H1 (cell line): Measurements from ENCODE around the gene PLCB1. TPM values are rescaled to one million over a fixed set of nuclear protein-coding genes. Genes with fewer than 3 reads are reported as not detected.

Experiments used
- ASH2L ChIP-seq: fragments of 200-600, 300-600 bp; sonication (generic); IDR thresholded peaks from one replicate; pipeline ENCODE4 v1.7.1; 2017; ENCODE audit warnings: low read length
- CHD7 ChIP-seq: fragments of 300-600 bp; sonication (generic); IDR thresholded peaks from 2 replicates; pipeline ENCODE4 v1.7.1; 2012; ENCODE audit warnings: low read length, moderate library complexity, mild to moderate bottlenecking, inconsistent platforms; ENCODE audit not compliant: insufficient replicate concordance
- RFX5 ChIP-seq: IDR thresholded peaks from 2 replicates; pipeline ENCODE4 v1.6.1; 2011; ENCODE audit warnings: low read depth, low read length, improper control_type of control experiment, borderline replicate concordance
- TEAD4 ChIP-seq: IDR thresholded peaks from 2 replicates; pipeline ENCODE4 v1.6.1; 2012; ENCODE audit warnings: low read depth, low read length, inconsistent platforms, mixed read lengths
- polyA plus RNA-seq, 7 experiments: library from polyadenylated mRNA; depleted of rRNA in 3 of 7; stranded (reverse) in 5 of 7; unstranded in 2 of 7; fragments of >200 nt in 5 of 7; fragments of 200-250 nt in 2 of 7; gene quantifications; 1 replicate in 5 of 7; 2 replicates in 1 of 7; 4 replicates in 1 of 7; pipeline versions ENCODE4 v1.2.1 to v1.2.3, GENCODE V29; 2011 to 2013; ENCODE audit warnings: missing spikeins in 2 of 7, mixed read lengths in 2 of 7
- total RNA-seq: library from RNA; stranded (reverse); fragmentation: NEBNext Ultra II Directional; extraction: Animal tissue kit (Norgen Biotek cat#: 25700); gene quantifications from 2 replicates; pipeline ENCODE4 v1.2.1, GENCODE V29; 2021
- TF ChIP-seq, protein P1 (sequence below): IDR thresholded peaks from 2 replicates; pipeline ENCODE4 v1.6.1; 2011; ENCODE audit warnings: low read depth, mild to moderate bottlenecking, low read length; ENCODE audit not compliant: insufficient read depth

Gene PLCB1
- total and polyA plus RNA-seq, 2 of the 8 experiments (the other 6 are each of a cell fraction or from before 2014, with no cell fraction given), result 2.6 to 9.1 TPM

GRCh38 chr20:8208226-8208625, 76.2 kb downstream of the PLCB1 start (continued):
- TF ChIP-seq CHD7 (no peak), ASH2L (no peak), RFX5 (no peak), TEAD4 (no peak)
- TF ChIP-seq, protein P1, sequence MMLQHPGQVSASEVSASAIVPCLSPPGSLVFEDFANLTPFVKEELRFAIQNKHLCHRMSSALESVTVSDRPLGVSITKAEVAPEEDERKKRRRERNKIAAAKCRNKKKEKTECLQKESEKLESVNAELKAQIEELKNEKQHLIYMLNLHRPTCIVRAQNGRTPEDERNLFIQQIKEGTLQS, result no peak
- TF ChIP-seq, all 59 proteins: peak for 0
